Fibroblast of upper back skin (primary cell): ENCODE measurements around the gene CD300H.
"Not testable (repeated sequence)": the region's sequence is repeated elsewhere in the genome, so short reads cannot be mapped to it uniquely, and the experiment has no call there.

ENCODE experiments used
- DNase-seq: peaks from one replicate; pipeline ENCODE4 v3.0.0-alpha.2; 2013

Gene CD300H

DNA sequence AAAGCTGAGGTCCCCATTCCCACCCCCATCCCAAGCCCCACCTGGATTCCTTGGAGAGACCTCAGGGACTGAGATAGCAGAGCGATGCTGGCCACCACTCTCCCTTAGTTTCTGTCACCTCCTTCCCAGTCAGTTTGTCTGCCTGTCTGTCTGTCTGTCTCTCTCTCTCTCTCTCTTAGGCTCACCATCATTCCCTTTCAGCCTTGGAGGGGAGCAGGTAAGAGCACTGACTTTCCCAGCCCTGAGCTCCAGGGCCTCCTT is 41.9 kb downstream of the CD300H start:
- DNase-seq = no peak

DNA sequence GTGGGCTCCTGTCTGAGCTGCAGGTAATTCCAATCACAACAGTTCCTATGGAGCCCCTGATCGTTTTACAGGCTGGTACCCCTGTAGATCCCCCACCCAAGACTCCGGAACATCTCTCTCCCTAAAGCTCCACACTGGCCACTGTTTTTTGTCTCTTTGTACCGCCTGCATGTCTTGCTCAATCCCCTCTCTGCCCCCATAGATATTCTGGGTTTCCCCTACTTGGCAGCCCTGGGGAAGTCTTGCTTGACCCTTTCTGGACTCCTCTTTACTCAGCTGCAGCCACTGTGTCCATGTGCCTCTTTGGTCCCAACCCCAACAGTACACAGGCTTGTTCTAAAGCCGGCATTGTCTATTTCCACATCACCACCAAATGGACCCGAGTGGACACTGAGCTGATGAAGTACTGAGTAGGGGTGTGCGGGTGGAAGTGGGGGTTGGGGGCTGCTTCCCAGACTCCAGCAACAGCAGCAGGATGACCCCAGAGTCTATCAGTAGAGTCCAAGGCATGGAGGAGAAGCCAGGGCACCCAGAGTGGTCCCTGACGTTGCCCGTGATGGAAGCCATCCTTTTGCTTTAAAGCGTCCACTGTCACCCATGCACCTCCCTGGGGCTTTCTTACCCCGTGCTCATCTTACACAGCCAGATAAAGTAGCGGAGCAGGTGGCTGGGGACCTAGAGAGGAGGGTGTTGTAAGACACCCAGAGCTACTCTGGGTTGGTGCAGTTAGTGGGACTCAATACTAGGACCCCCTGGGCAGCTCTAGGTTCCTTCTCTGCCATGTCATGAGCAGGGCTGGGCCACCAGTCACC is 42.5 kb downstream of the CD300H start:
- DNase-seq = no peak

DNA sequence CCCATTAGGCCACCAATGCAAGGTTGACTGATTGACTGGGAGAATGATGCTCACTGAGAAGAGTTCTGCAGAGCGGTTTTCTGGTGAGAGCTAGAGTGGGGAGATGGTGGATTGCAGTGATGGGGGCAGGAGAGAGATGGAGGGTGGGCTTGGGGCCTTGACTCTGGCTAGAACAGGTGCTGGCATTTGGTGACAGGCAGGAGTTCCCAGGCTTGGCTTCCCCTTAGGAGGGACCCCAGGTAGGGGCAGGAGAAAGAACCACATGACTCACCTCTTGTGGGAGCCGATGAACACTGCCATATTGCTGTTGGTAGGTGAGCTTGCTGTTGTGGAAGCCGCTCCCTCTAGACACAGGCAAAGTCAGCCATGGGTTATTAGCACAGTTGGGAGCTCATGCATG is 44.0 kb downstream of the CD300H start:
- DNase-seq = no peak

DNA sequence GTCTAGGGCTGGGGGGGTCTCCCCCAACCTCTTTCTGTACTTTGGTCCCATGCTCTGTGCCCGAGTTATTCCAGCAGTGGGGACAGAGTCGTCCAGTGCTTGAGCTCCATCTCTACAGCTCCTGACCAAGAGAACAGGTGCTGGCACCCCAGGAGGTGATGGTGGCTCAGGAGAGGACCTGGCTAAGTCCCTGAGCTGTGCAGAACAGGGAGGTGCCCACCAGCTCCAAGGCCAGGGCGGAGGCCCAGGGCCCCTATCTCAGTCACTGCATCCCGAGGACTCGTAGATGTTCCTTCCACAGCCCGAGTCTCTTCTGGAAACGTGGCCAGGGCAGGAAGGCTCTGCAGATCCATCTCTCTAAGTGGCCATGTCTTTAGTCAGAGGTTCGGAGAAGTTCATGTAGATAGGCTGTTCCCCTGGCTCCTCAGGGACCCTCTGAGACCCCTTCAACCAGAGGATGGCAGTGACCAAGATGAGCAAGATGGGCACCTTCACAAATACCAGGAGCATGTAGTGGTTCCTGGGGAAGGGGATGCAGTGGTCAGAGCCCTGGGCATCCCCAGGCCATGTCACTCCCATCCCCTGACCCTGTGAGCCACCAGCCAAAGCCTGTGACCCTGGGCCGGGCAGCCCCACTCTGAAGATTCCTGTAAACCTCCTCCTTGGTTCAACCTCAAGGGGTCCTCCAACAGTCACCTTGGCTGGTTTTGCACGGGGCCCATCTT is 44.8 kb downstream of the CD300H start:
- no peak for DNase-seq

DNA sequence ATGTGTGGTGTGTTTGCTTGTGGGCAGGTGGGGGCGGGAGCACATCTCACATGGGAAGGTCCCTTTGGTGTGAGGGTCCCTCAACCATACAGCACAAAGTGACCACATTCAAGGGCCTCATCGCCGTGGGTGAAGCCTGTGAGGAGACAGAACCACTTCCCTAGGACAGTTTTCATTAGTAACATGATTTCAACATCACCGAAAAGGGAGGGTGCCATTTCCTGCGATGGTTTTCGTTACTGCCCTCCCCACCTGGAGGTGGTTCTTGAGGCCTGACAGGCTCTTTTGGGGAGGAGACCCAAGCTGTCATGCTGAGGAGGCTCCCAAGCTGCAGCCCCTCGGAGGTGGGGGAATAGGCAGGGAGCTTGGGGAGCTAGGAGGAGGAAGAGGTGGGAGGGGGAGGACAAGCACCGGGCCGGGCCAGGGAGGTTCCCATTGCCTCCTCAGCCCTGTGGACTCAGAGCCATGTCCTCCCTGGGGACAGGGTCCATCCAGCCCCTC is 45.6 kb downstream of the CD300H start:
- DNase-seq = no peak

DNA sequence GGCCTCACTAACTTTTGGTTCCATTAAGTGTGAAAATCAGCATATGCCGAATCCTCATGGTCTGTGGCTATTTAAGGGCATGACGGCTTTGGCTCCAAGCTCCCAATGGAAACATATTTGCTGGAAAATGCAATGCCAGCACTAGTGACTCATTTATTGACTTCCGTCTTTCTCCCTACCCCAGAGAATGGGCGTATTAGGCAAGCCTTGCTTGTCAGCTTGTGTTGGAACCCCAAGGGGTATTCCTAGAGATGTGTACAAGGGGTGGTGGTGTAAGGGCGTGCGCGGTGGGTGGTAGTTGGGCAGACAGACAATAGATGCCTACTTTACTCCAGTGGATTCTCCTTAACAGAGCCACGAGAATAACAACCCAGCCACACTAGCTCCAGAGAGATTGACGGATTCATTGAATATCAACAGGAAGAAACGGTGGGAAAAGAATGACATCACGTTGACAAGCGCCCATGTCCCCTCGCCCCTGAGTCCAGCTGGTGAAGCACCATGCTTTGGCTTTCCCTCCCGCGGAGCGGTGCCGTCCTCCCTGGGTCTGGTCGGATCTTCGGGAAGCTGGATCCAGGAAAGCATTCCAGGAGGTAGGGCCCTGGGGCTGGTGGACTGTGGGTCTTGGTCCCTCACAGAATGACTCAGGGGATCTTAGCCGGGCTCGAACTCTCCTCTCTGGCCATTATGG is 46.4 kb downstream of the CD300H start:
- DNase-seq = no peak

DNA sequence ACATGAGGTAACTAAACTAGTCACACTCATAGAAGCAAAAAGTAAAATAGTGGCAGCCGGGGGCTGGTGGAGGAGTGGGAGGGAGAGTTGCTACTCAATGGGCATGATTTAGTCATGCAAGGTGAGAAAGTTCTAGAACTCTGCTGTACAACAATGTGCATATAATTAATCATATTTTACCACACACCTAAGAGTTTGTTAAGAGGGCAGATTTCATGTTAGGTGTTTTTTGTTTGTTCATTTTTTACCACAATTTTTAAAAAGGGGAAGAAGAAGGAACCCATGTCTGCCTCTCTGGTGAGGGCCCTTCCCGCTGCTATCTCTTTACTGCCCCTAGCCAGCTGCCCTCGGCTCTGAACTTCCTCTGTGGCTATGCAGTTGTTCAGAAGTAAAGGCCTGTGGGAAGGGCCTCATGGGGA is 47.3 kb downstream of the CD300H start:
- DNase-seq = no peak

DNA sequence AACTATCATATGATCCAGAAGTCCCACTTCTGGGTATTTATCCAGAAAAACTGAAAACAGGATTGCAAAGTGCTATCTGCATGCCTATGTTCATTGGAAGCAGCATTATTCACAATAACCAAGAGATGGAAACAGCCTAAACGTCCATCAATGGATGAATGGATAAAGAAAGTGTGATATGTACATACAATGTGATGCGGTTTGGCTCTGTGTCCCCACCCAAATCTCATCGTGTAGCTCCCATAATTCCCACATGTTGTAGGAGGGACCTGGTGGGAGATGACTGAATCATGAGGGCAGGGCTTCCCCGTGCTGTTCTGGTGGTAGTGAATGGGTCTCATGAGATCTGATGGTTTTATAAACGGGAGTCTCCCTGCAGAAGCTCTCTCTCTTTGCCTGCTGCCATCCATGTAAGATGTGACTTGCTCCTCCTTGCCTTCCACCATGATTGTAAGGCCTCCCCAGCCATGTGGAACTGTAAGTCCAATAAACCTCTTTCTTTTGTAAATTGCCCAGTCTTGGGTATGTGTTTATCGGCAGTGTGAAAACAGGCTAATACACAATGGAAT is 48.8 kb downstream of the CD300H start:
- not testable (repeated sequence) for DNase-seq

DNA sequence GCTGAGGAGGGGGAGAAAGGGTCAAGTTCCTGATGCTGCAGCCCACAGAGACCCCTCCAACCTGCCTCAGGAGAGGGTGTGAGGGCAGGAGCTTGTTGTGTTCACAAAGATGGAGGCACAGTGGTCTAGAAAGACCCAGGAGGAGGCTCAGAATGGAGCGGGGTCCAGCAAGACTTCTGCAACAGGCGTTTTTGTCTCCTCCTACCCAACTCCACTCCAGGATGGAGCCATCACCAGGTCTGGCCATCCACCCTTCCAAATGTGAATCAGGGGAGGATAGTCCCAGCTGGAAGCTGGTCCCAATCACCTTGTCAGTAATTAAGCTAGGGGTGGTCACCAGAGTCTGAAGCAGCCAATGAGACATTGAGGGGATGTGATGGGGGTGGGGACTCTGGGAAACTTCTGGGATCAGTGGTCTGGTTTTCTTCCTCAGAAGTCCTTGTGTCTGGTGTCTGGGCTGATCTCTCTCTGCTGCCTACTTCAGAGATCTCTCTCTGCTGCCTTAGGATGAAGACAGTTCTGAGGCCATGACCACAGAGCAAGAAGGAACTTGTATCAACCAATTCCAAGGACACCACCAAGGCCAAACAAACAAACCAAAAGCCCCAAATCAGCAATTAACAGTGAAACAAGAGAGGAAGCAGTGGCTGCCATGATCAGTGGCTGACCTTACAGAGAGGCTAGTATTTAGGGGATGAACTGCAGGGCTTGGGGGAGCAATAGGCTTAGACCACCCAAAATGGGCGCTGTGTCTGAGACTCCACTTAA is 50.6 kb downstream of the CD300H start:
- no peak for DNase-seq

DNA sequence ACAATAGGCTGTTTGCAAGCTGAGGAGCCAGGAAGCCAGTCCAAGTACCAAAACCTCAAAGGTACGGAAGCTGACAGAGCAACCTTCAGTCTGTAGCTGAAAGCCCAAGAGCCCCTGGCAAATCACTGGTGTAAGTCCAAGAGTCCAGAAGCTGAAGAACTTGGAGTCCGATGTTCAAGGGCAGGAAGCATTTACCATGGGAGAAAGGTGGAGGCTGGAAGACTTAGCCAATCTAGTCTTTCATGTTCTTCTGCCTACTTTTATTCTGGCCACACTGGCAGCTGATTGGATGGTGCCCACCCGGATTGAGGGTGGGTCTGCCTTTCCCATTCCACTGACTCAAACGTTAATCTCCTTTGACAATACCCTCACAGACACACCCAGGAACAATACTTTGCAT is 51.4 kb downstream of the CD300H start:
- no peak for DNase-seq

DNA sequence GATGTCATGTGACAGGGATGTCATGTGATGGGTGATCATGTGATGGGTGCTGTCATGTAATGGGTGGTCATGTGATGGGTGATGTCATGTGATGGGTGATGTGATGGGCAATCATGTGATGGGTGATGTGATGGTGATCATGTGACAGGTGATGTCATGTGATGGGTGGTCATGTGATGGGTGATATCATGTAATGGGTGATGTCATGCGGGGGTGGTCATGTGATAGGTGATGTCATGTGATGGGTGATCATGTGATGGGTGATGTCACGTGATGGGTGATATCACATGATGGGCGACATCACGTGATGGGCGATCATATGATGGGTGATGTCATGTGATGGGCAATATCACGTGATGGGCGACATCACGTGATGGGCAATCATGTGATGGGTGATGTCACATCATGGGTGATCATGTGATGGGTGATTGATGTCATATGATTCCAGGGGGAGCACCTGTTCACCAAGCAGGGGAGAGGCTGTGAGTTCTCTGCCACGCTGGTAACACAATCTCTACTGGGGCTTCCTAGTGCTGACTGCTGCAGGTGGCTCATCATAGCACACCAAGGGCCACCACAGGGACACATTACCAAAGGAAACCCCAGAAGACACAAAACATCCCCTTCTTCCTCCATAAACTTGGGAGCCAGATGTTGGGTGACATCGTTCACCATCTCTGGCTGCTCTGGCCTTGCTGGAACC is 52.5 kb downstream of the CD300H start:
- DNase-seq = no peak

DNA sequence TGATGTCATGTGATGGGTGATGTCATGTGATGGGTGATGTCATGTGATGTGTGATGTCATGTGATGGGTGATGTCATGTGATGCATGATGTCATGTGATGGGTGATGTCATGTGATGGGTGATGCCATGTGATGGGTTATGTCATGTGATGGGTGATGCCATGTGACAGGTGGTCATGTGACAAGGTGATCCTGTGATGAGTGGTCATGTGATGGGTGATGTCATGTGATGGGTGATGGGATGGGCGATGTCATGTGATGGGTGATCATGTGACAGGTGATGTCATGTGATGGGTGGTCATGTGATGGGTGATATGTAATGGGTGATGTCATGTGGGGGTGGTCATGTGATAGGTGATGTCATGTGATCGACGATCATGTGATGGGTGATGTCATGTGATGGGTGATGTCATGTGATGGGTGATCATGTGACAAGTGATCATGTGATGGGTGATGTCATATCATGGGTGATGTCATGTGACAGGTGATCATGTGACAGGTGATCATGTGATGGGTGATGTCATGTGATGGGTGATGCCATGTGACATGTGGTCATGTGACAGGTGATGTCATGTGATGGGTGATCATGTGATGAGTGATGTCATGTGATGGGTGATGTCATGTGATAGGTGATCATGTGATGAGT is 53.2 kb downstream of the CD300H start:
- DNase-seq = peak; percentile 22

DNA sequence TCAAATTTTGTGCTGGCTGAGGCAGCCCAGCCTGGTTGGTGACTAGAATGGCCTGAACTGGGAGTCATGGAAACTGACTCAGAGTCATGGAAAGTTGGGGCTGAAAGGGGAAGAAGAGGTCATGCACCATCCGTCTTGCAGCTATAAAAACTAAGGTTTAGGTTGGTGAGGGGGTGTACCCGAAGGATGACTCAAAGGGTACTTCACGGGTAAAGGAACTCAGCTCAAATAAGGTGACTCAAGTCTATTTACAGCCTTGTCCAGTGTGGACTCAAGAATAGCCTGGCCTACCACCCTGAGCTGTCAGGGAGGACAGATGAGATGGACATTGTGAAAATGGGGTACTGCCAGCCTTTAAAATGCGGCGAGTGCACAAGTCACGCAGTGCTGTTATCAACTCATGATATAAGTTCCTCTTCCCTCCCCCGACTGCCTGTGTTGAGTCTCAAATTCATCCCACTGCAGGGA is 54.7 kb downstream of the CD300H start:
- DNase-seq = no peak

DNA sequence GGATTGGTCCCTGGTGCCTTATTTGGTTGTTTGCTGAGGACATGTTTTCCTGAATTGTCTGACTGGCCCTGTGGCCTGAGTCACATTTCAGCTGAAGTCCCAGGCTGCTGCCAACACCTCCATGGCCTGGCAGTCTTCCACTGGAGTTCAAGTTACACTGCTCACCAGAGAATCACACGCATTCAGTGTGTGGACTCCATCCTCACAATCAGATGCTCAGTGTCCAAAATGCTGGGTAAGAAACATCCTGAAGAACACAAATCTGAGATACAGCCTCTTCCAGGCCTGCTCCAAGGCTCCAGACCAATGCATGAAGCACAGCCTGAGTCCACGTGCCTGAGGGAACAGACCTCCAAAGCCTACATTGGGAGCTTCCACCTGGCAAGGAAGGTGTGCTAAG is 55.3 kb downstream of the CD300H start:
- DNase-seq = no peak
